Loucy (cell line): Measurements from ENCODE around the gene AFF4.

Experiments used
- H2AFZ ChIP-seq: fragments of 200-600 bp; sonication (generic); 2 replicates; pipeline ENCODE4 v1.6.0; 2016; ENCODE audit warnings: antibody characterized with exemption, mild to moderate bottlenecking, low read length, moderate library complexity
- H3F3A ChIP-seq: fragments of 200-600 bp; 2 replicates; pipeline ENCODE4 v1.6.0; 2016; ENCODE audit warnings: antibody characterized with exemption, low read depth, mild to moderate bottlenecking
- H3K27me3 ChIP-seq: fragments of 200-600 bp; sonication (generic); 2 replicates; pipeline ENCODE4 v1.6.1; 2014; ENCODE audit warnings: low read length, mild to moderate bottlenecking; ENCODE audit not compliant: insufficient read depth, poor library complexity, severe bottlenecking
- H3K36me3 ChIP-seq: fragments of 200-600 bp; sonication (generic); 2 replicates; pipeline ENCODE4 v1.6.1; 2016; ENCODE audit warnings: low read length; ENCODE audit not compliant: insufficient read depth
- H3K4me1 ChIP-seq: fragments of 200-600 bp; sonication (generic); 2 replicates; pipeline ENCODE4 v1.5.1; 2014; ENCODE audit warnings: low read length, mild to moderate bottlenecking; ENCODE audit not compliant: insufficient read depth, poor library complexity, severe bottlenecking
- H3K4me2 ChIP-seq: fragments of 200-600 bp; sonication (generic); 2 replicates; pipeline ENCODE4 v1.6.0; 2014; ENCODE audit warnings: antibody characterized with exemption, low read length, low read depth, mild to moderate bottlenecking; ENCODE audit not compliant: poor library complexity, severe bottlenecking
- H3K4me3 ChIP-seq: fragments of 200-600 bp; sonication (generic); 2 replicates; pipeline ENCODE4 v1.5.1; 2014; ENCODE audit warnings: low read length, mild to moderate bottlenecking, mixed read lengths; ENCODE audit not compliant: poor library complexity, severe bottlenecking
- H3K79me2 ChIP-seq: fragments of 200-600 bp; sonication (generic); 2 replicates; pipeline ENCODE4 v1.6.1; 2014; ENCODE audit warnings: low read length; ENCODE audit not compliant: insufficient read depth
- H3K9ac ChIP-seq: fragments of 200-600 bp; sonication (generic); 2 replicates; pipeline ENCODE4 v1.6.0; 2014; ENCODE audit warnings: mild to moderate bottlenecking, low read depth, low read length, moderate library complexity; ENCODE audit not compliant: poor library complexity, severe bottlenecking
- H3K9me2 ChIP-seq: fragments of 200-600 bp; sonication (generic); replicated peaks from 2 replicates; pipeline ENCODE4 v1.6.1; 2016; ENCODE audit warnings: low read depth, low read length, mixed read lengths
- H3K9me3 ChIP-seq: fragments of 200-600 bp; sonication (generic); 2 replicates; pipeline ENCODE4 v1.6.1; 2014; ENCODE audit warnings: mild to moderate bottlenecking, antibody characterized with exemption, low read length, low read depth; ENCODE audit not compliant: insufficient read depth
- H4K20me1 ChIP-seq: fragments of 200-600 bp; sonication (generic); 2 replicates; pipeline ENCODE4 v1.6.0; 2014; ENCODE audit warnings: antibody characterized with exemption, low read length, mild to moderate bottlenecking; ENCODE audit not compliant: insufficient read depth, poor library complexity, severe bottlenecking
- EZH2phosphoT487 ChIP-seq: fragments of 200-600 bp; IDR thresholded peaks from 2 replicates; pipeline ENCODE4 v1.6.1; 2018; ENCODE audit warnings: antibody characterized with exemption, mild to moderate bottlenecking, moderate library complexity, borderline replicate concordance
- TF ChIP-seq, protein P1 (sequence below): fragments of 200-600 bp; sonication (generic); conservative IDR thresholded peaks from 2 replicates; pipeline ENCODE4 v1.5.1; 2014; ENCODE audit warnings: mild to moderate bottlenecking, antibody characterized with exemption, low read length

AFF4 gene

DNA sequence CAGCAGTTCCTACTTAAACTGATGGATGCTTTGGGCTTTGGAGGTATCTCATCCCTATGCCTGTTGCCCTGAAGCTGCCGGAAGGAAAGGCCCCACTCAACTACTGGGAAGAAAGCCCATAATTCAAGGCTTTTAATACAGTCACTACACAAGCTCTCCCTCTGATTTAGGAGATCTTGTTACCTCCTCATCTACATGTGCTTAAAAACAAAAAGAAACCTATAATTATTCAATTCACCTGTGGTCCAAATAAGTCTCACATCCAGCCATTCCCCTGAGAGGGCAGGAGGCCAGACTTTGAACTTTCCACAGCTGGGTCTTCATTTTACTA, 90.7 kb downstream of the AFF4 start:
- Histone ChIP-seq H3K36me3 (peaks cover 7% of the 10 kb centered on the region; the same call in 1 of the 2 replicates), H3K79me2 (peaks cover 4% of the 10 kb centered on the region), H3K4me3 (no peak overlapping the region), H3K9me2 (no peaks in the 10 kb centered on the region), H3K9ac (no peak overlapping the region), H4K20me1 (no peaks in the 10 kb centered on the region), H3K4me2 (no peak overlapping the region), H3K27me3 (no peaks in the 10 kb centered on the region), H2AFZ (no peak overlapping the region), H3F3A (no peaks in the 10 kb centered on the region), H3K9me3 (no peaks in the 10 kb centered on the region), H3K4me1 (no peaks in the 10 kb centered on the region)
- no peak for TF ChIP-seq EZH2phosphoT487
- TF ChIP-seq, protein P1, sequence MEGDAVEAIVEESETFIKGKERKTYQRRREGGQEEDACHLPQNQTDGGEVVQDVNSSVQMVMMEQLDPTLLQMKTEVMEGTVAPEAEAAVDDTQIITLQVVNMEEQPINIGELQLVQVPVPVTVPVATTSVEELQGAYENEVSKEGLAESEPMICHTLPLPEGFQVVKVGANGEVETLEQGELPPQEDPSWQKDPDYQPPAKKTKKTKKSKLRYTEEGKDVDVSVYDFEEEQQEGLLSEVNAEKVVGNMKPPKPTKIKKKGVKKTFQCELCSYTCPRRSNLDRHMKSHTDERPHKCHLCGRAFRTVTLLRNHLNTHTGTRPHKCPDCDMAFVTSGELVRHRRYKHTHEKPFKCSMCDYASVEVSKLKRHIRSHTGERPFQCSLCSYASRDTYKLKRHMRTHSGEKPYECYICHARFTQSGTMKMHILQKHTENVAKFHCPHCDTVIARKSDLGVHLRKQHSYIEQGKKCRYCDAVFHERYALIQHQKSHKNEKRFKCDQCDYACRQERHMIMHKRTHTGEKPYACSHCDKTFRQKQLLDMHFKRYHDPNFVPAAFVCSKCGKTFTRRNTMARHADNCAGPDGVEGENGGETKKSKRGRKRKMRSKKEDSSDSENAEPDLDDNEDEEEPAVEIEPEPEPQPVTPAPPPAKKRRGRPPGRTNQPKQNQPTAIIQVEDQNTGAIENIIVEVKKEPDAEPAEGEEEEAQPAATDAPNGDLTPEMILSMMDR, result no peak

DNA sequence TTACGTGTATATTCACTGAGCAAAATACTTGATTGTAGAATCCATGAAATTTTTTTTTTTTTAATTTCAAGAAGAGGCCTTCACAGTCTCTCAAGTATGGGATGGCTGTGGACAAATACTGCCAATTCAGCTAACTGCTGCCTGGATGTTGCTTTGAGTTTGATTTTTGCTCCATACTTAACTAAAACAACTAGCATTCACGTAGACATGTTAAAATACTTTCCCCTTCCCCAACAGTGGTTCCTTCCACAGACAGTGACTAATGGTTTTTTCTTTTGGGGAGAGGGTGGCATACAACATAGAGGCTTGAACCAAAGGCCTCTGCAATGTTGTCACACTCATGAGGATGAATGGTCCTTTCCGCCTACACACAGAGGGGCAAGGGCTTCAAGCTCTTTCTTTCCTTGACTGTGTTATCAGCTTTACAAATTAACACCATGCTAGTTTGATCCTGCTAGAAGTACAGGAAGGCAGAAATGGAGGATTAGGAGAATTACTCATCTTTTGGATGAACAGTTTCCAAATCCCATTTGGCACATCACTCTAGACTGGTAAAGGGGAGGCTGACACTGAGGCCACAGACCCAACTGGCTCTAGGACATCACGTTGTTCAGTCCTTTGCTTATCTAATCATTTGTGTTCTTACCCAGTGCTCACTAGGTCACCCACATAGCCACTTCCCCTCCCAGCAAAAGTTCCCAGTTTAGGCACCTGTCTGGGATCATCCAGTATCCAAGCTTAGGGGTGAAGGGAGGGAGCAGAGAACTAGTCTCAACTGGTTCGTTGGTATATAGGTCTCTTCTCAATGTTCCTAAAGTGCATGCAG, 91.8 kb downstream of the AFF4 start:
- TF ChIP-seq, protein P1, result no peak
- TF ChIP-seq EZH2phosphoT487, result no peak
- Histone ChIP-seq H3K4me2 (no peak overlapping the region), H4K20me1 (peaks cover 10% of the 10 kb centered on the region)

DNA sequence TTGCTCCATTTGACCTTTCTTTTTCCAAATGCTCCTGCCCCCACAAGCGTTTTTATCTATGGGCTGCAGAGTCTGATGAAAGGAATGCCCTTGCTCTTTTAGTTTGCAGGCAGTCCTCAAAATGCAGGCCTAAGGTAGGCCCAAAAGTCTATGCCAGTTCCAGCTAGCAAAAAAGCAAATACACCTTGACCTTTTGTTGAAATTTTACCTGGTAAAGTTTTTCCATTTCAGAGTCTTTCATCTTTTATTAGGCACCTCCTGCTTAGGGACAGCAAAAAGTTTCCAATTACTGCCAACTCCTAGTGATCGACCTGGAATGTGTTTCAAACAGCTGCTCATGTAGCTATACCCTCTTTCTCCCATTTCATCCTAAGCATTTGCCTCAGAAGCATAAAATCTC, 92.6 kb downstream of the AFF4 start:
- no peak overlapping the region for H3K4me3 ChIP-seq
- H3K79me2 ChIP-seq, result peaks cover 20% of the 10 kb centered on the region
- no peaks in the 10 kb centered on the region for H3K9me2 ChIP-seq
- no peak overlapping the region for H2AFZ ChIP-seq
- no peak for TF ChIP-seq EZH2phosphoT487
- TF ChIP-seq, protein P1, result no peak
- H3K9ac ChIP-seq, result no peak overlapping the region
- peaks cover 5% of the 10 kb centered on the region for H3K4me1 ChIP-seq
- no peak overlapping the region for H3K4me2 ChIP-seq
- no peaks in the 10 kb centered on the region for H3K27me3 ChIP-seq
- peaks cover 7% of the 10 kb centered on the region; the same call in 1 of the 2 replicates for H3K36me3 ChIP-seq
- H4K20me1 ChIP-seq, result peaks cover 11% of the 10 kb centered on the region
- H3K9me3 ChIP-seq, result no peaks in the 10 kb centered on the region
- H3F3A ChIP-seq, result no peaks in the 10 kb centered on the region

More for the DNA sequence above, 91.8 kb downstream of the AFF4 start:
- peaks cover 7% of the 10 kb centered on the region; the same call in 1 of the 2 replicates for H3K36me3 ChIP-seq
- no peaks in the 10 kb centered on the region for H3K9me2 ChIP-seq
- H2AFZ ChIP-seq, result no peak overlapping the region
- peaks cover 15% of the 10 kb centered on the region for H3K79me2 ChIP-seq
- H3K9ac ChIP-seq, result no peak overlapping the region
- no peaks in the 10 kb centered on the region for H3K9me3 ChIP-seq
- peaks cover 5% of the 10 kb centered on the region for H3K4me1 ChIP-seq
- H3K27me3 ChIP-seq, result no peaks in the 10 kb centered on the region
- no peak overlapping the region for H3K4me3 ChIP-seq
- H3F3A ChIP-seq, result no peaks in the 10 kb centered on the region
